ENCODE data around the gene KLHL10. TPM values are rescaled to one million over a fixed set of nuclear protein-coding genes. Genes with fewer than 3 reads are reported as not detected.

Gene KLHL10
- total RNA-seq, 2 donors from 2014 or later = not detected

DNA sequence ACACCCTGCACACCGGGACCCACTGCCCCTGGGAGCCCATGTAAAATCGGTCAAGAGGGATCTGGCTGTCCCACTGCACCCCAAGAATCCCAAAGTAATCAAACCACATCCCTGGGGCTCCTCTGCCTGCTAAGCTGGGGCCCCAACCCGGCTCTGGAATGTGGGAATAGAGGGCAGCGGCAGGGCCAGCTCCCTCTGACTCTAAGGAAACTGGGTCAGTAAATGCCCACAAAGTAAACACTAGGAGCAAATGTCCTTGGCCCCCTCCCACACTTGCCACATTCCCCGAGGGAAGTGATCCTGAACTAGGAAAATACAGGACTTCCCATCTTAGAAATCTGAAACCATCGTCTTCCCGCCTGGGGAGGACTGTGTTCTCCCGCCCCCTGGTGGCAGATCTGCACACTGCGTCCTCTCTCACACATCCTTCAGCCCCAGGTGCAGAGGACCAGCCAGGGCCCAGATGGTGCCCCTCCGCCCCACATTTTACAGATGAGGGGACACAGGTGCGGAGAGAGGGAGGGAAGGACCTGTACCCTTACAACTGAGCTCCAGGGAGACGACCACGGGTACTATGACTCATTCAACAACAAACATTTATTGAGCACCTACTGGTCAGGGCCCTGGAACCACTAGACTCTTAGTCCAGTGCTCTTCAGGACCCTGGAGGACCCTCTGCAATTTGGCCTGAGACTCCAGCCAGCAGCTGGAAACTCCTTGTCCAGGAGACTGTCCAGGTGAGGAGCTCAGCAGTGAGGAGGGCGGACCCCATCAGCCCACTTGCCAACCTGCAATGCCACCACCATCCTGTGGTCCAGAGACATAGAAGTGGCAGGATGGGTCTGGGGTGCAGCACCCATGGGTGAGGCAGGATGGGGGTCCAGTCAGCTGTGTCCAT is 36.0 kb upstream of the KLHL10 start:
- DNase-seq (ENCODE audit: low spot score) = peak; percentile 51
- ATAC-seq (ENCODE audit: insufficient number of reproducible peaks, low FRiP score, low read depth) = peak; percentile 44
- peaks cover 4 to 13% of the 10 kb centered on the region in 2 donors for H3K4me1 ChIP-seq (ENCODE audit: control insufficient read depth in 1 of 2, low read depth in 2 of 2)
- H3K27ac ChIP-seq = no peak overlapping the region
- TF ChIP-seq, protein P1, sequence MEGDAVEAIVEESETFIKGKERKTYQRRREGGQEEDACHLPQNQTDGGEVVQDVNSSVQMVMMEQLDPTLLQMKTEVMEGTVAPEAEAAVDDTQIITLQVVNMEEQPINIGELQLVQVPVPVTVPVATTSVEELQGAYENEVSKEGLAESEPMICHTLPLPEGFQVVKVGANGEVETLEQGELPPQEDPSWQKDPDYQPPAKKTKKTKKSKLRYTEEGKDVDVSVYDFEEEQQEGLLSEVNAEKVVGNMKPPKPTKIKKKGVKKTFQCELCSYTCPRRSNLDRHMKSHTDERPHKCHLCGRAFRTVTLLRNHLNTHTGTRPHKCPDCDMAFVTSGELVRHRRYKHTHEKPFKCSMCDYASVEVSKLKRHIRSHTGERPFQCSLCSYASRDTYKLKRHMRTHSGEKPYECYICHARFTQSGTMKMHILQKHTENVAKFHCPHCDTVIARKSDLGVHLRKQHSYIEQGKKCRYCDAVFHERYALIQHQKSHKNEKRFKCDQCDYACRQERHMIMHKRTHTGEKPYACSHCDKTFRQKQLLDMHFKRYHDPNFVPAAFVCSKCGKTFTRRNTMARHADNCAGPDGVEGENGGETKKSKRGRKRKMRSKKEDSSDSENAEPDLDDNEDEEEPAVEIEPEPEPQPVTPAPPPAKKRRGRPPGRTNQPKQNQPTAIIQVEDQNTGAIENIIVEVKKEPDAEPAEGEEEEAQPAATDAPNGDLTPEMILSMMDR (IDR thresholded peaks at IDR 0.05) = peak; percentile 98
- no peaks in the 10 kb centered on the region for H3K27me3 ChIP-seq (replicated peaks; ENCODE audit: insufficient read depth)
- no peaks in the 10 kb centered on the region for H3K36me3 ChIP-seq
- no peaks in the 10 kb centered on the region for H3K9me3 ChIP-seq
- peak overlapping the region; percentile 33 for H3K4me3 ChIP-seq

DNA sequence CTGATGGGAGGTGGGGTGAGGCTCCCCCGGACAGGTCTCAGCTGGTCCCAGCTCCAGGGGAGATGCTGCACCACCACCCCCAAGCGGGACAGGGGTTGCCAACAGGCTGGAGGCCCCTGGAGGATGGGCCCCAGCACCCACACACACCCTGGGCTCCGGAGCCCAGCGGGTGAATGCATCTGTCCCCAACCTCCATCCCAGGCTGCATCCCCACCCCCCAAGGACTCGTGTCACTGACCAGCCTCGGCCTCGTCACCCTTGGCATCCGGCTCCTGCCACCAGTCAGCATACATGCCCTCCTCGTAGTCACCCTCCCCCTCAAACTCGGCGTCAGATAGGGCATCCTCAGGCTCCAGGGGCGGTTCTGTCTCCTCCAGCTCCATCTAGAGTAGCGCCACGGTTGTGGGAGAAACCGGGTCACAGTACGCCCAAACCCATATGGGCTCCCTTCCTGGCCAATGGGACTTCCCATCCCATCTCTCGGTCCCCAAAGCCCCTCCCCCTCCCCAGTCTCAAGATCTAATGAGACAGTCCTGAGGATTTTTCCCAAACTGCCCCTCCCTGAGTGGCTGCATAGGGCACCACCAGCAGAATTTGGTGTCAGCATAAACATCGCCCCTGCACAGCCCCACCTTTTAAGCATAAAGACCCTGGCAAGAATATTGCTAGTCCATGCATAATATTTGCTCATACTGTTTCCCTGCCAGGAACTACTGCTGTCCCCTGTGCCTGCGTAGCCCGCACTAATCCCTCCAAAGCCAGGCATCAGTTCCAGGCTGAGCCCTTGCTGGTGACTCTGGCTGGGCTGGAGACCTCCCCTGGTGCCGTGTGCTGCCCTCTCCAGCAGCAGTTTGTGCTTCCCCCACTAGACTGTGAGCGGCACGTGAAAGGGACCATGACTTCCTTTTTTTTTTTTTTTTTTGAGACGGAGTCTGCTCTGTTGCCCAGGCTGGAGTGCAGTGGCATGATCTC is 34.3 kb upstream of the KLHL10 start:
- H3K4me3 ChIP-seq = no peak overlapping the region
- no peak for ATAC-seq (ENCODE audit: insufficient number of reproducible peaks, low FRiP score, low read depth)
- no peak for DNase-seq (ENCODE audit: low spot score)
- peaks cover 4 to 13% of the 10 kb centered on the region in 2 donors for H3K4me1 ChIP-seq (ENCODE audit: control insufficient read depth in 1 of 2, low read depth in 2 of 2)
- TF ChIP-seq, protein P1 (IDR thresholded peaks at IDR 0.05) = no peak
- H3K27ac ChIP-seq = no peak overlapping the region
- no peaks in the 10 kb centered on the region for H3K9me3 ChIP-seq
- H3K36me3 ChIP-seq = no peaks in the 10 kb centered on the region
- no peaks in the 10 kb centered on the region for H3K27me3 ChIP-seq (replicated peaks; ENCODE audit: insufficient read depth)

DNA sequence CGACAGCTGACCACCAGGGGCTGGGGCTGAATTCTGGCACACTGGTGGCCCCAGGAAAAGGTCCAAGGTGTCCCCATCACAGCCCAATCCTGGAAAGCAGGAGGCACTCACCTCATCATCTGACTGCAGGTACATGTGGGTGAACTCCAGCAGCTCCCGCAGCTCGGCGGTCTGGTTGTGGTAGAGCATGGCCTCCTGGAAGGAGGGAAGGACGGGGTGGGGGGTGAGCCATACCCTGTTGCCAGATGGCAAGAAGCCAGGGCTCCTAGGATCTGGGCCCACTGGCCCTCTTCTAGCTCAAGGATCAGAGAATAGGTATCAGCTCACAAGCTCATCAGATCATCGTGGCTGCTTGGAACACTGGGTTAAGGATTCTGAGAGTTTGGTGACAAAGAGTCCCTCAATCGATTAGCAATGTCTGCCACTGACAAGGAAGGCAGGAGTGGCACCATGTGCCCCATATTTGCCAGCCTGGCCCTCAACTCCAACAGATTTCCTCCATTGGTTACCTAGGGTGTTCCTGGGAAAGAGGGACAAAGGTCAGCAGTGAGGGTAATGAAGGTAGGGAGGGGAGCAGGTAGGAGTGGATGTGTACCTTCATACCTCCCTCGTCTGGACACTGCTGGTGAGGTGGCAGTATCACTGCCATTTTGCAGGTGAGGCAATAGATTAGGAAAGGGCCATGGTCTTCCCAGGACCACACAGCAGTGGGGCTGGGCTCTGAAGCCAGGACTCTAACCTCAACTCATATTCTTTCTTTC is 30.8 kb upstream of the KLHL10 start:
- H3K27me3 ChIP-seq (replicated peaks; ENCODE audit: insufficient read depth) = no peaks in the 10 kb centered on the region
- ATAC-seq (ENCODE audit: insufficient number of reproducible peaks, low FRiP score, low read depth) (no peak), DNase-seq (ENCODE audit: low spot score) (no peak)
- H3K36me3 ChIP-seq = no peaks in the 10 kb centered on the region
- H3K4me3 ChIP-seq = no peak overlapping the region
- TF ChIP-seq, protein P1 (IDR thresholded peaks at IDR 0.05) = no peak
- no peak overlapping the region for H3K27ac ChIP-seq
- peaks cover 8 to 21% of the 10 kb centered on the region in 2 donors for H3K4me1 ChIP-seq (ENCODE audit: control insufficient read depth in 1 of 2, low read depth in 2 of 2)
- H3K9me3 ChIP-seq = no peaks in the 10 kb centered on the region

- Histone ChIP-seq H3K4me1 (ENCODE audit: control insufficient read depth in 1 of 2, low read depth in 2 of 2) (peaks cover 8 to 31% of the 10 kb centered on the region in 2 donors), H3K27me3 (replicated peaks; ENCODE audit: insufficient read depth) (no peaks in the 10 kb centered on the region), H3K4me3 (peak overlapping the region; percentile 93), H3K27ac (peak overlapping the region; percentile 64 to 78), H3K9me3 (no peaks in the 10 kb centered on the region), H3K36me3 (no peaks in the 10 kb centered on the region)
- ATAC-seq (ENCODE audit: insufficient number of reproducible peaks, low FRiP score, low read depth) = no peak
- DNase-seq (ENCODE audit: low spot score) = no peak
- TF ChIP-seq, protein P1 (IDR thresholded peaks at IDR 0.05) = no peak
Measured at GRCh38 chr17:41810659-41811548, 26.7 kb upstream of the KLHL10 start.
